Kidney (tissue), 14 donors: ENCODE measurements around the gene CPT1B. TPM values are rescaled to one million over a fixed set of nuclear protein-coding genes. Genes with fewer than 3 reads are reported as not detected.

ENCODE experiments used
- DNase-seq, 5 donors: peaks; one replicate each; pipeline ENCODE4 v3.0.0-alpha.2; 2013 to 2020
- FAIRE-seq: peaks from 2 replicates; lab custom pipeline; 2012; peaks lifted over from hg19 to GRCh38; lab: Jason Lieb, UNC
- H3K27ac ChIP-seq, 2 donors: one replicate each; pipeline ENCODE4 v1.7.0; 2013; ENCODE audit warnings: low read depth in 2 of 2, low read length in 2 of 2, inconsistent platforms in 1 of 2
- H3K27me3 ChIP-seq: one replicate; pipeline ENCODE4 v1.7.1; 2013; ENCODE audit warnings: low read length, inconsistent platforms; ENCODE audit not compliant: control insufficient read depth, insufficient read depth
- H3K36me3 ChIP-seq, 3 donors: one replicate each; pipeline versions ENCODE4 v1.7.0 to v1.7.1; 2013; ENCODE audit warnings: low read length in 3 of 3, control low read depth in 1 of 3, inconsistent platforms in 1 of 3; ENCODE audit not compliant: insufficient read depth in 3 of 3, control insufficient read depth in 2 of 3
- H3K4me1 ChIP-seq, 3 donors: one replicate each; pipeline versions ENCODE4 v1.7.0 to v1.7.1; 2013; ENCODE audit warnings: low read length in 3 of 3, inconsistent platforms in 1 of 3, low read depth in 1 of 3; ENCODE audit not compliant: control insufficient read depth in 2 of 3, insufficient read depth in 2 of 3
- H3K4me3 ChIP-seq, 3 donors: one replicate each; pipeline versions ENCODE4 v1.7.0 to v1.8.1; 2013; ENCODE audit warnings: low read length in 3 of 3, control low read depth in 1 of 3, inconsistent platforms in 1 of 3
- H3K9ac ChIP-seq, 3 donors: one replicate each; pipeline versions ENCODE4 v1.7.0 to v1.7.1; 2013; ENCODE audit warnings: low read length in 3 of 3, control low read depth in 1 of 3, inconsistent platforms in 1 of 3
- H3K9me3 ChIP-seq, 3 donors: one replicate each; pipeline versions ENCODE4 v1.7.0 to v1.7.1; 2013; ENCODE audit warnings: low read length in 3 of 3, control low read depth in 1 of 3, inconsistent platforms in 1 of 3; ENCODE audit not compliant: control insufficient read depth in 2 of 3, insufficient read depth in 1 of 3
- intact Hi-C: fragments of 100-400 bp; cut with DNase I; formaldehyde crosslinking; loops from one replicate; pipeline ENCODE4 v1.11.1; 2022
- polyA plus RNA-seq: library from polyadenylated mRNA; stranded (reverse); fragments of 350-450 nt; fragmentation: Illumina TruSeq; extraction: RNeasy Lipid Tissue Mini Kit (QIAGEN cat#74804); gene quantifications from one replicate; pipeline ENCODE4 v1.2.3, GENCODE V29; 2014; ENCODE audit warnings: low read depth, low replicate concordance; ENCODE audit not compliant: insufficient read depth
- total RNA-seq: library from RNA; stranded (reverse); fragmentation: NEBNext Ultra II Directional; extraction: Animal tissue kit (Norgen Biotek cat#: 25700); gene quantifications from one replicate; pipeline ENCODE4 v1.2.1, GENCODE V29; 2021
- TF ChIP-seq, protein P1 (sequence below): IDR thresholded peaks from 3 replicates; pipeline ENCODE4 v1.5.1; 2012; ENCODE audit warnings: mild to moderate bottlenecking, moderate library complexity, borderline replicate concordance; ENCODE audit not compliant: insufficient read depth; ENCODE audit errors: extremely low read depth
- donor health status: control.
- donor health status: control.
- donor health status: control.
- donor health status: control.
- donor health status: control.
- donor health status: DM: yes; HTN: yes; CAD: no.
- donor health status: Normal renal cell carcinoma (clear cell type).

The CPT1B gene
- total and polyA plus RNA-seq, 2 donors from 2014 or later: 20.6 to 34.3 TPM

- no peaks in the 10 kb centered on the region for H3K36me3 ChIP-seq
- no peak overlapping the region for H3K4me3 ChIP-seq
- no peak for FAIRE-seq
- H3K27me3 ChIP-seq: peaks cover 14% of the 10 kb centered on the region
- intact Hi-C loops: no loop called here
- H3K9me3 ChIP-seq: no peaks in the 10 kb centered on the region
- H3K4me1 ChIP-seq: no peaks in the 10 kb centered on the region
- TF ChIP-seq, protein P1, sequence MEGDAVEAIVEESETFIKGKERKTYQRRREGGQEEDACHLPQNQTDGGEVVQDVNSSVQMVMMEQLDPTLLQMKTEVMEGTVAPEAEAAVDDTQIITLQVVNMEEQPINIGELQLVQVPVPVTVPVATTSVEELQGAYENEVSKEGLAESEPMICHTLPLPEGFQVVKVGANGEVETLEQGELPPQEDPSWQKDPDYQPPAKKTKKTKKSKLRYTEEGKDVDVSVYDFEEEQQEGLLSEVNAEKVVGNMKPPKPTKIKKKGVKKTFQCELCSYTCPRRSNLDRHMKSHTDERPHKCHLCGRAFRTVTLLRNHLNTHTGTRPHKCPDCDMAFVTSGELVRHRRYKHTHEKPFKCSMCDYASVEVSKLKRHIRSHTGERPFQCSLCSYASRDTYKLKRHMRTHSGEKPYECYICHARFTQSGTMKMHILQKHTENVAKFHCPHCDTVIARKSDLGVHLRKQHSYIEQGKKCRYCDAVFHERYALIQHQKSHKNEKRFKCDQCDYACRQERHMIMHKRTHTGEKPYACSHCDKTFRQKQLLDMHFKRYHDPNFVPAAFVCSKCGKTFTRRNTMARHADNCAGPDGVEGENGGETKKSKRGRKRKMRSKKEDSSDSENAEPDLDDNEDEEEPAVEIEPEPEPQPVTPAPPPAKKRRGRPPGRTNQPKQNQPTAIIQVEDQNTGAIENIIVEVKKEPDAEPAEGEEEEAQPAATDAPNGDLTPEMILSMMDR: no peak
- H3K27ac ChIP-seq: no peak overlapping the region
- peak in 1 of 5 donors; percentile 66 for DNase-seq
- H3K9ac ChIP-seq: no peak overlapping the region
These were observed 27.4 kb upstream of the CPT1B start for GRCh38 chr22:50605613-50606074.

- intact Hi-C loops: no loop called here
These were observed 26.9 kb upstream of the CPT1B start for GRCh38 chr22:50605002-50605612.

GRCh38 chr22:50604256-50605001 lies 26.2 kb upstream of the CPT1B start:
- intact Hi-C loops: no loop called here
- Histone ChIP-seq H3K27ac (no peak overlapping the region), H3K9me3 (no peaks in the 10 kb centered on the region), H3K4me3 (no peak overlapping the region), H3K27me3 (peaks cover 18% of the 10 kb centered on the region), H3K36me3 (no peaks in the 10 kb centered on the region), H3K9ac (no peak overlapping the region), H3K4me1 (peaks cover 0 to 2% (median 0%) of the 10 kb centered on the region in 3 donors)
- DNase-seq: peak in 1 of 5 donors; percentile 58
- FAIRE-seq: no peak
- TF ChIP-seq, protein P1: no peak

More at GRCh38 chr22:50605002-50605612, 26.9 kb upstream of the CPT1B start:
- Histone ChIP-seq H3K4me1 (no peaks in the 10 kb centered on the region), H3K27ac (no peak overlapping the region), H3K36me3 (no peaks in the 10 kb centered on the region), H3K4me3 (no peak overlapping the region), H3K27me3 (peaks cover 14% of the 10 kb centered on the region), H3K9ac (no peak overlapping the region), H3K9me3 (no peaks in the 10 kb centered on the region)
- TF ChIP-seq, protein P1: no peak
- no peak for DNase-seq
- no peak for FAIRE-seq
